ENCODE results near the gene DPH2.

GRCh38 chr1:43947061-43947873 is 22.5 kb upstream of the DPH2 start:
- TF ChIP-seq CTCF (conservative IDR thresholded peaks at IDR 0.05 in 1 of 2, IDR thresholded peaks at IDR 0.05 in 1 of 2; ENCODE audit: extremely low read depth in 1 of 2, insufficient read depth in 1 of 2, low read depth in 1 of 2, low read length in 2 of 2): no peak
- no peak for TF ChIP-seq EZH2 (IDR thresholded peaks at IDR 0.05; ENCODE audit: borderline replicate concordance, low read length)

Data from mammary epithelial cell (primary cell).